Epithelial cell of esophagus (primary cell): ENCODE data around the gene KRTAP10-3.

Source experiments
- DNase-seq: peaks from one replicate; pipeline ENCODE4 v3.0.0; 2010; ENCODE audit warnings: low read depth
- H3K4me3 ChIP-seq: 2 replicates; pipeline ENCODE4 v1.5.1; 2011; ENCODE audit warnings: mild to moderate bottlenecking, low read length, control low read depth
- TF ChIP-seq, protein P1 (sequence below): IDR thresholded peaks from 2 replicates; pipeline ENCODE4 v1.5.1; 2011; ENCODE audit warnings: low read depth, mild to moderate bottlenecking, low read length, control low read depth, inconsistent platforms; ENCODE audit not compliant: insufficient read depth; ENCODE audit errors: missing control alignments

KRTAP10-3 gene

DNA sequence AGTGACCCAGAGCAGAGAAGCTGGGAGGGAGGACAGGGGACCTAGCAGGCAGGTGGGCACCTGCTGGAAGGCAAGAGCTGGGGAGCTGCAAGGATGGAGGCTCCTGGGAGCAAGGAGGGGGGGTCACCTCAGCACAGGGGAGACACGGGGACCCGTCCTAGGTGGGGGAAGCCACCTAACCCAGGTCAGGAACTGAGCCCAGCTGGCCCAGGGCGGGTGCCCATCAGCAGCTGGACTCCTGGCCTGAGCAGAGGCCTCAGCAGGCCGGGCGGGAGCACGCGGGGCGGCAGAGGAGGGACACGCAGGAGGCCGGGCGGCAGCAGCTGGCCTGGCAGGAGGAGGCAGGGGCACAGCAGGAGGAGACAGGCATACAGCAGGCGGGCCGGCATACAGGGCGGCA lies 19.5 kb downstream of the KRTAP10-3 start:
- DNase-seq = no peak
- TF ChIP-seq, protein P1, sequence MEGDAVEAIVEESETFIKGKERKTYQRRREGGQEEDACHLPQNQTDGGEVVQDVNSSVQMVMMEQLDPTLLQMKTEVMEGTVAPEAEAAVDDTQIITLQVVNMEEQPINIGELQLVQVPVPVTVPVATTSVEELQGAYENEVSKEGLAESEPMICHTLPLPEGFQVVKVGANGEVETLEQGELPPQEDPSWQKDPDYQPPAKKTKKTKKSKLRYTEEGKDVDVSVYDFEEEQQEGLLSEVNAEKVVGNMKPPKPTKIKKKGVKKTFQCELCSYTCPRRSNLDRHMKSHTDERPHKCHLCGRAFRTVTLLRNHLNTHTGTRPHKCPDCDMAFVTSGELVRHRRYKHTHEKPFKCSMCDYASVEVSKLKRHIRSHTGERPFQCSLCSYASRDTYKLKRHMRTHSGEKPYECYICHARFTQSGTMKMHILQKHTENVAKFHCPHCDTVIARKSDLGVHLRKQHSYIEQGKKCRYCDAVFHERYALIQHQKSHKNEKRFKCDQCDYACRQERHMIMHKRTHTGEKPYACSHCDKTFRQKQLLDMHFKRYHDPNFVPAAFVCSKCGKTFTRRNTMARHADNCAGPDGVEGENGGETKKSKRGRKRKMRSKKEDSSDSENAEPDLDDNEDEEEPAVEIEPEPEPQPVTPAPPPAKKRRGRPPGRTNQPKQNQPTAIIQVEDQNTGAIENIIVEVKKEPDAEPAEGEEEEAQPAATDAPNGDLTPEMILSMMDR = no peak
- no peak overlapping the region for H3K4me3 ChIP-seq

DNA sequence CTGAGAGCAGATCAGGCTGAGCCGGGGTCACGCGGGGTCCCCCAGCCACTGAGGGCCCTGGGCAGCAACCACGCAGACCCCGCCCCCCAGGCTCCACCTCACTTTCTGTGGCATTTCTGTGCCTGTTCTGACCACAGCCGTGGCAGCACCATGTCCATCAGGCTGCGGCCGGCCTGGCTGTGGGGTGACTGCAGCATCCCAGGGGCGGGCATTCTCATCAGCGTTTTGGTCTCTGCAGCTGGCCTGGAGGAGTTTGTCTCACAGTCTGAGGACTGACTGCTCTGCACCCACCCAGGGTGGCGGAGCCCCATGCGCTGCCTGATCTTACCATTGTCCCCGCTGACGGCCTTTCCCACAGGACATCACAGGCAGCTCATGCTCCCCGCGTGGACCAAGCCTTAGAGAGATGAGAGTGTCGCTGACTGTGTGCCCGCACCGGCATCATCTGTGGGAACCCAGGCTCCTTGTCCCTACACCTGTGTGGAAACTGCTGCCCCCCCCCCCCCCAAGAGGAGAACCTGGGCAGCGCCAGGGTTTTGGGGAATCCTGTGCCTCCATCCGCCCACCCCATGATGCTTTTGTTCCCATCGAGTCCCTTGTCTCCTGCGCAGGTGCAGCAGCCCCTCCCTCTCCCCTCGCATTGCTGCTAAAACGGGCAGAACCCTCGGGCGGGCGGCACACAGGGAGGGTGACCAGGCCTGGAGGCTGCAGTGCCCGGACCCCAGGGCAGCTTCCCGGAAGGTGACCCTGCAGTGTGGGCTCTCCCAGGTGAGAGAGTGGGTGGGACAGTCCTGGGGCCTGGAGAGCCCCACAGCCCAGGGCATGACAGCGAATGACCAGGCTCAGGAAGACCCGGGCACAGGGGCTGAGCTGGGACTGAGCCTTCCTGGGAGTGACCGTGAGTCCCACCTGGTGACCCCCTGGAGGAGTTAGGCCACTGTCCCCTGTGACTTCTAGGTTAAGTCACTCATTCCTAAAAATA lies 20.4 kb downstream of the KRTAP10-3 start:
- H3K4me3 ChIP-seq = no peak overlapping the region
- TF ChIP-seq, protein P1 = no peak
- no peak for DNase-seq

DNA sequence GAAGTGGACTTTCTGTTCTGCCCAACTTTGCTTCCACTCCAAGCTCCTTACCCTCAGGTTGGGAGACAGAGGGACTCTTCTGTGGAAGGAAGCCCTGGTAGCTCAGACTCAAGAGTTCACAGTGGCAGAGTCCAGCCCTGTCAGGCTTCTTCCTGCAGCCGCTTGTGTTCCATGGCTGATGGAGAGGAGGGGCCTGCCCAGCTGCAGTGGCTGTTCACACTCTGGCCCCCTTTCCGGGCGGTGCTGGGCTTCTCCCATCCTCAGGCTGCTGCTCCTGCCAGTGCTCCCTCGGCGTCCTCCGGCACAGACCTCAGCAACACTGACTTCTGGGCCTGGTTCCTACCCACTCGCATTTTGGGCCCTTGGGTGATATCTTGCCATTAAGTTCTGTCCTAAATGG lies 22.6 kb downstream of the KRTAP10-3 start:
- DNase-seq = no peak
- TF ChIP-seq, protein P1 = no peak
- no peak overlapping the region for H3K4me3 ChIP-seq

DNA sequence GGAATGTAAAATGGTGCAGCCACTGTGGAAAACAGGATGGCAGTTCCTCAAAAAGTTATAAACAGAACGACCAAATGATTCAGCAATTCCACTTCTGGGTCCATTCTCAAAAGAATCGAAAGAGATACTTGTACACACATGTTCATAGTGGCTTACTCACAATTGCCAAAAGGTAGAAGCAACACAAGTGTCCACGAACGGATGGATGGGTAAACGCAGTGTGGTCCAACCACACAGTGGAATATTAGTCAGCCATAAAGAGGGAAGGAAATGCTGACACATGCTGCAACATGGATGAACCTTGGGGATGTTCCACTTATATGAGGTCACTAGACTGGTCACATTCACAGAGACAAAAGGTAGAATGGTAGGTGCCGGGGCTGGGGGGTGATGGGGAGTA lies 23.9 kb downstream of the KRTAP10-3 start:
- no peak for DNase-seq
- H3K4me3 ChIP-seq = no peak overlapping the region
- TF ChIP-seq, protein P1 = no peak

DNA sequence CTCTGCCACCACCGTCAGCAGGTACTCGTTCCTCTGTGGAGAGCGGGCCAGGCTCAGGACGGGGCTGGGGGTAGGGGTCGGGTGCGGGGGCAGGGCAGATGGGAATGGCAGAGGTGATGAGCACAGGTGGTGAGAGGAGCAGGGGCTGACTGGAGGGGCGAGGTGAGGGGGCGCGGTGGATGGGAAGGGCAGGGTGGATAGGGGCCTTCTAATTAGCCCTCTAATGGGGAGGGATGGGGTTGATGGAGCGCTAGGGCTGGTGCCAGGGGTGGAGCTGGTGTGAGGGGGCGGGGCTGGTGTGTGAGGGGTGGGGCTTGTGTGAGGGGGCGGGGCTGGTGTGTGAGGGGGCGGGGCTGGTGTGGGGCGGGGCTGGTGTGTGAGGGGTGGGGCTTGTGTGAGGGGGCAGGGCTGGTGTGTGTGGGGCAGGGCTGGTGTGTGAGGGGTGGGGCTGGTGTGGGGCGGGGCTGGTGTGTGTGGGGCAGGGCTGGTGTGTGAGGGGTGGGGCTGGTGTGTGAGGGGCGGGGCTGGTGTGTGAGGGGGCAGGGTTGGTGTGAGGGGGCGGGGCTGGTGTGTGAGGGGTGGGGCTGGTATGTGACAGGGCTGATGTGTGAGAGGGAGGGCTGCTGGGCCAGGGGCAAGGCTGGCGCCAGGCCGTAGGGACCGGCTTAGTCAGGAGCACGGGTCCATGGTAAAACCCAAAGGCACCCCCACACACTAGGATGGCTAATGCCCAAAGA lies 24.5 kb downstream of the KRTAP10-3 start:
- no peak for DNase-seq
- H3K4me3 ChIP-seq = no peak overlapping the region
- TF ChIP-seq, protein P1 = no peak

DNA sequence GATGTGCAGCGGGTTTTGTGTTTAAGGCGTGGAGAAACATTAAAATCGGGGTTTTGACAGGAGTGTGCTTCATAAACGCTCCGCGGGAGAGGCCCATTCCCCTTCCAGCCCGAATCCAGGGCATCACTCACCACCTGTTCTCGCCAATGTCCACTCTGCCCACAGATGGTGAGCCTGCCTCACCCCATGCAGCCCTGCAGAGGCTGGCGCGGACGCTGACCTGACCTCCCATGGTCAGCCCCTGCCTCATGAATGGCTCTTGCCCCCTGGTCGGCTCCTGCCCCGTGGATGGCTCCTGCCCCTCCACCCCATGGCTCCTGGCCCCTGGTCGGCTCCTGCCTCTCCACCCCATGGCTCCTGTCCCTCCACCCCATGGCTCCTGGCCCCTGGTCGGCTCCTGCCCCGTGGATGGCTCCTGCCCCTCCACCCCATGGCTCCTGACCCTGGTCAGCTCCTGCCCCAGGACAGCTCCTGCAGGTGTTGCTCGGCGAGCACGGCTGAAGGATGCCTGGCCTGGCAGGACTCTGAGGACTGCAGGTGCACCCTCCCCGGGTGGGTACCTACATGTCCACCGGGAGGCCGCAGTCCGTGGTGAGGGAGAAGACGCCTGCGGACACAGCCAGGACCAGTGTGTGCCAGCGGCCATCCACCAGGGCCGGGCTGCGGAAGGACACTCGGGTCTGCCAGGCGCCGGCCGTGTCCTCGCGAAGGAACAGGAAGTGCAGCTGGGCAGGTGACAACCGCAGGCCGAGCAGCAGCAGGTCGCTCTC lies 25.3 kb downstream of the KRTAP10-3 start:
- TF ChIP-seq, protein P1 = no peak
- DNase-seq = no peak
- no peak overlapping the region for H3K4me3 ChIP-seq
